Measurements from ENCODE around the gene SKIC3.

Gene SKIC3

DNA sequence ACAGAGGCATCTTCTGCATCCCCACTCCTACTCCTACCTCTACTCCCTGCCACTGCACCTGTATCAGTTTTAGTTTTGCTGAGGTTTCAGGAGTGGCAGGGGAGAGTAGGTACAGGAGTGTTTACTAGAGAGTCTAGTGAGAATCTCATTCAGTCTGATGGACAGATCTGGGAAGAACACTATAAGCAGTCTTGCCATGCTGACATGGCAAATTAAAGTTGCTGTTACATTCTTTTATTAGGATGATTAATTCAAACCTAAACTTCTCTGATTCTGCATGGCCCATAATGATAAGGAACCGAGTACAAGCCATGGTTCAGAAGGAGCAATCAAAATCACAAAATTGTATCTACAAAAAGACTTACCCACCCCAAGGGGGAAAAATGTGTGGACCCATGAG, 7.5 kb upstream of the SKIC3 start:
- peaks cover 4% of the 10 kb centered on the region for H3K79me2 ChIP-seq (ENCODE audit: control insufficient read depth, low read length)
- no peak overlapping the region for H3K4me3 ChIP-seq (ENCODE audit: low read length)
- TF ChIP-seq, protein P1, sequence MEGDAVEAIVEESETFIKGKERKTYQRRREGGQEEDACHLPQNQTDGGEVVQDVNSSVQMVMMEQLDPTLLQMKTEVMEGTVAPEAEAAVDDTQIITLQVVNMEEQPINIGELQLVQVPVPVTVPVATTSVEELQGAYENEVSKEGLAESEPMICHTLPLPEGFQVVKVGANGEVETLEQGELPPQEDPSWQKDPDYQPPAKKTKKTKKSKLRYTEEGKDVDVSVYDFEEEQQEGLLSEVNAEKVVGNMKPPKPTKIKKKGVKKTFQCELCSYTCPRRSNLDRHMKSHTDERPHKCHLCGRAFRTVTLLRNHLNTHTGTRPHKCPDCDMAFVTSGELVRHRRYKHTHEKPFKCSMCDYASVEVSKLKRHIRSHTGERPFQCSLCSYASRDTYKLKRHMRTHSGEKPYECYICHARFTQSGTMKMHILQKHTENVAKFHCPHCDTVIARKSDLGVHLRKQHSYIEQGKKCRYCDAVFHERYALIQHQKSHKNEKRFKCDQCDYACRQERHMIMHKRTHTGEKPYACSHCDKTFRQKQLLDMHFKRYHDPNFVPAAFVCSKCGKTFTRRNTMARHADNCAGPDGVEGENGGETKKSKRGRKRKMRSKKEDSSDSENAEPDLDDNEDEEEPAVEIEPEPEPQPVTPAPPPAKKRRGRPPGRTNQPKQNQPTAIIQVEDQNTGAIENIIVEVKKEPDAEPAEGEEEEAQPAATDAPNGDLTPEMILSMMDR (IDR thresholded peaks at IDR 0.05; ENCODE audit: low read depth, low read length, poor library complexity, severe bottlenecking), result no peak
- TF ChIP-seq EZH2phosphoT487 (IDR thresholded peaks at IDR 0.05; ENCODE audit: borderline replicate concordance, low read length), result no peak
- no peaks in the 10 kb centered on the region for H3K9me2 ChIP-seq (replicated peaks; ENCODE audit: control insufficient read depth, low read length)
- H3K36me3 ChIP-seq (ENCODE audit: control insufficient read depth, low read length), result no peaks in the 10 kb centered on the region
- H3K9me3 ChIP-seq (ENCODE audit: control insufficient read depth, insufficient read depth, low read length), result no peaks in the 10 kb centered on the region
- no peaks in the 10 kb centered on the region for H3F3A ChIP-seq (ENCODE audit: control insufficient read depth, insufficient read depth)
- H3K4me2 ChIP-seq (ENCODE audit: low read length), result no peak overlapping the region
- H3K27ac ChIP-seq (ENCODE audit: low read depth, low read length), result no peak overlapping the region
- no peaks in the 10 kb centered on the region for H3K27me3 ChIP-seq (ENCODE audit: control insufficient read depth, low read length)
- no peaks in the 10 kb centered on the region for H3K4me1 ChIP-seq (ENCODE audit: control insufficient read depth, low read length)
- no peaks in the 10 kb centered on the region for H4K20me1 ChIP-seq (ENCODE audit: control insufficient read depth, insufficient read depth, low read depth, low read length)

DNA sequence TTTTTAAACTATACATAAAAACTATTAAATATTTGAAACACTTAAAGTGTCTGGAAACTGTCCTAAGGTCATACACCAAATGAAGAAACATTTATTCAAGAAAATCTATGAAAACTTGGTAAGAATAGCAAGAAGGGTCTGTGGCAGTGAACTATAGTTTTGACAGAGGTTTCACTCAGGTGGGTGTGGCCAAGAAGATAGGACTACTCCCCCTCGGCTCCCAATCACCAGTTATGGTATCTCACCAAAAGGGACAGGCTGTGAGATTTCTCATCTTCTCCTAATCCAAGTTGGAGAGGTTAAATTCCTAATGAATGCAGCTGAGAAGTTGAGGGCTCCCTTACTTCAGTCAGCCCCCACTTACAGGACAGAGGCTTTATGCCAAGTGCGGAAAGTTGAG, 3.1 kb upstream of the SKIC3 start:
- H3K4me2 ChIP-seq (ENCODE audit: low read length), result no peak overlapping the region
- no peaks in the 10 kb centered on the region for H3K9me3 ChIP-seq (ENCODE audit: control insufficient read depth, insufficient read depth, low read length)
- H3K9me2 ChIP-seq (replicated peaks; ENCODE audit: control insufficient read depth, low read length), result no peaks in the 10 kb centered on the region
- no peak overlapping the region for H3K4me3 ChIP-seq (ENCODE audit: low read length)
- no peak overlapping the region for H3K27ac ChIP-seq (ENCODE audit: low read depth, low read length)
- peaks cover 2% of the 10 kb centered on the region for H3K36me3 ChIP-seq (ENCODE audit: control insufficient read depth, low read length)
- peaks cover 36% of the 10 kb centered on the region for H3K79me2 ChIP-seq (ENCODE audit: control insufficient read depth, low read length)
- H3K27me3 ChIP-seq (ENCODE audit: control insufficient read depth, low read length), result no peaks in the 10 kb centered on the region
- H3F3A ChIP-seq (ENCODE audit: control insufficient read depth, insufficient read depth), result no peaks in the 10 kb centered on the region
- no peaks in the 10 kb centered on the region for H4K20me1 ChIP-seq (ENCODE audit: control insufficient read depth, insufficient read depth, low read depth, low read length)
- TF ChIP-seq, protein P1 (IDR thresholded peaks at IDR 0.05; ENCODE audit: low read depth, low read length, poor library complexity, severe bottlenecking), result no peak
- TF ChIP-seq EZH2phosphoT487 (IDR thresholded peaks at IDR 0.05; ENCODE audit: borderline replicate concordance, low read length), result no peak
- peaks cover 13% of the 10 kb centered on the region for H3K4me1 ChIP-seq (ENCODE audit: control insufficient read depth, low read length)

DNA sequence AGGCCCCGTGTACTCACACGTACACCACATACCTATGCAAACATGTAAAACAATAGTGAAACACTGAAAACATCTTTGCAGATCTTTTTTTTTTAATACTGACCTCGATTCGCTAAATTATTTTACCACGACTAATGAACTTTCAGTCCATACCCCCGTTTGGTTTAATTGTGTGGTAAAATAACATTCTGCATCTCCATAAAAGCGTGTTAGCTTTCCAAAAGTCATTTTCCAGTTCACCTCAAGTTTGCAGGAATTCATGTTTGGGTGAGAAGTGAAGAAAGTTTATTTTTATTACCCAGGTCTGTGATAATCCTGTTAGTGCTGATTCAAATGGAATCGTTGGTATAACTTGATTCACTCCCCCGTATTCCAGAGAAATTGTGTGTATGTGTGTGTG, 776 bp upstream of the SKIC3 start:
- TF ChIP-seq, protein P1 (IDR thresholded peaks at IDR 0.05; ENCODE audit: low read depth, low read length, poor library complexity, severe bottlenecking), result no peak
- Histone ChIP-seq H3K4me3 (ENCODE audit: low read length) (peak overlapping the region; percentile 89), H3K9me3 (ENCODE audit: control insufficient read depth, insufficient read depth, low read length) (no peaks in the 10 kb centered on the region), H3K36me3 (ENCODE audit: control insufficient read depth, low read length) (peaks cover 13% of the 10 kb centered on the region), H3K9me2 (replicated peaks; ENCODE audit: control insufficient read depth, low read length) (no peaks in the 10 kb centered on the region), H3K27me3 (ENCODE audit: control insufficient read depth, low read length) (no peaks in the 10 kb centered on the region), H3K79me2 (ENCODE audit: control insufficient read depth, low read length) (peaks cover 55% of the 10 kb centered on the region), H3K27ac (ENCODE audit: low read depth, low read length) (peak overlapping the region; percentile 49), H3F3A (ENCODE audit: control insufficient read depth, insufficient read depth) (no peaks in the 10 kb centered on the region), H4K20me1 (ENCODE audit: control insufficient read depth, insufficient read depth, low read depth, low read length) (no peaks in the 10 kb centered on the region), H3K4me1 (ENCODE audit: control insufficient read depth, low read length) (peaks cover 13% of the 10 kb centered on the region), H3K4me2 (ENCODE audit: low read length) (peak overlapping the region; percentile 75)

DNA sequence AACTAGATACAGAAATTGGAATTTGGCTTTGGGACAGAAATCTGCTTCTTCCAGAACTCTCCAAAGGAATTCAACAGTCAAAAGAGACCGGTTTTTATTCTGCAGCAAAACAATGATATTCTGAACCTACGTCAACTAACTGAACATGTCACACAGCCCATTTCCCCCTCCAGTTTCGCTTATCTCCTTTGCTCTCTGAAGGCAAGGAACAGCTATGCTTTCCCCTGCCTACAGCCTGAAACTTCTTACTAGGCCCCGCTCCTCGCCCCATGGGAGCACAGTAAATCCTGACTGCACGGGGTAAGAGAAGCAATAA, 488 bp downstream of the SKIC3 start:
- H3K4me3 ChIP-seq (ENCODE audit: low read length), result peak overlapping the region; percentile 89
- H3K36me3 ChIP-seq (ENCODE audit: control insufficient read depth, low read length), result peaks cover 19% of the 10 kb centered on the region
- no peaks in the 10 kb centered on the region for H3K9me3 ChIP-seq (ENCODE audit: control insufficient read depth, insufficient read depth, low read length)
- H3K4me2 ChIP-seq (ENCODE audit: low read length), result peak overlapping the region; percentile 75
- no peaks in the 10 kb centered on the region for H3K27me3 ChIP-seq (ENCODE audit: control insufficient read depth, low read length)
- H4K20me1 ChIP-seq (ENCODE audit: control insufficient read depth, insufficient read depth, low read depth, low read length), result no peaks in the 10 kb centered on the region
- TF ChIP-seq EZH2phosphoT487 (IDR thresholded peaks at IDR 0.05; ENCODE audit: borderline replicate concordance, low read length), result no peak
- TF ChIP-seq, protein P1 (IDR thresholded peaks at IDR 0.05; ENCODE audit: low read depth, low read length, poor library complexity, severe bottlenecking), result no peak
- H3F3A ChIP-seq (ENCODE audit: control insufficient read depth, insufficient read depth), result no peaks in the 10 kb centered on the region
- no peaks in the 10 kb centered on the region for H3K9me2 ChIP-seq (replicated peaks; ENCODE audit: control insufficient read depth, low read length)
- peak overlapping the region; percentile 49; the same call in 1 of the 2 replicates for H3K27ac ChIP-seq (ENCODE audit: low read depth, low read length)
- H3K79me2 ChIP-seq (ENCODE audit: control insufficient read depth, low read length), result peaks cover 57% of the 10 kb centered on the region
- H3K4me1 ChIP-seq (ENCODE audit: control insufficient read depth, low read length), result peaks cover 13% of the 10 kb centered on the region

Data from DOHH2 (cell line).